Measurements from ENCODE around the gene BMAL1. TPM values are rescaled to one million over a fixed set of nuclear protein-coding genes. Genes with fewer than 3 reads are reported as not detected.

BMAL1 gene
- total RNA-seq, 2 experiments from 2014 or later, result 71.3 to 73.3 TPM

DNA sequence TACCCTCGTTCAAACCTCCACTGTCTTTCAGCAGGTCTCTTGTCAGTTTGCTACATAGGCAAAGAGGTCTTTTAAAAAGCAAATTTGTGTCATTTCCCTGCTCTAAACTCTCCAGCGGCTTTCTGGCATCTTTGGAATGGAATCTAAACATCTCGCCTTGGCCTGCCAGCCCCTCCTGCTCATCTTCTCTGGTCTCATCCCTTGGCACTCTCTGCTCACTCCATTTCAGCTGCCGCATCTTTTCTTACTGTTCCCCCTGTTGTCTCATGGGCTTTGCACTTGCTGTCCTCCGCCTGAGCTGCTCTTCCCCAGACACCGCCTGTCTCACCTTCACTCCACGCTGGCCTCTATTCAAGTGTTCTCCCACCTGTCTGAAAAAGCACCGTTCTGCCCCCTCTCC, 46.6 kb downstream of the BMAL1 start:
- no peak for DNase-seq
- ChIA-PET POLR2A (no interaction called here), CTCF (no interaction called here)
- H3K36me3 Mint-ChIP-seq (ENCODE audit: low read depth), result peaks cover 45% of the 10 kb centered on the region
- Histone ChIP-seq H3K36me3 (ENCODE audit: insufficient read depth, low read length) (peaks cover 40% of the 10 kb centered on the region), H3K4me3 (ENCODE audit: low read length) (no peak overlapping the region), H3K27me3 (ENCODE audit: control insufficient read depth in 1 of 2, insufficient read depth in 2 of 2, low read length in 2 of 2) (no peaks in the 10 kb centered on the region), H3K4me1 (ENCODE audit: insufficient read depth, low read length) (peaks cover 17% of the 10 kb centered on the region), H3K9me3 (ENCODE audit: control insufficient read depth in 1 of 2, insufficient read depth in 1 of 2, low read length in 2 of 2) (no peaks in the 10 kb centered on the region), H3K27ac (ENCODE audit: low read depth in 1 of 2, low read length in 2 of 2) (no peak overlapping the region)
- intact Hi-C loops (cut with DNase I, micrococcal nuclease), result no loop called here
- TF ChIP-seq, protein P1, sequence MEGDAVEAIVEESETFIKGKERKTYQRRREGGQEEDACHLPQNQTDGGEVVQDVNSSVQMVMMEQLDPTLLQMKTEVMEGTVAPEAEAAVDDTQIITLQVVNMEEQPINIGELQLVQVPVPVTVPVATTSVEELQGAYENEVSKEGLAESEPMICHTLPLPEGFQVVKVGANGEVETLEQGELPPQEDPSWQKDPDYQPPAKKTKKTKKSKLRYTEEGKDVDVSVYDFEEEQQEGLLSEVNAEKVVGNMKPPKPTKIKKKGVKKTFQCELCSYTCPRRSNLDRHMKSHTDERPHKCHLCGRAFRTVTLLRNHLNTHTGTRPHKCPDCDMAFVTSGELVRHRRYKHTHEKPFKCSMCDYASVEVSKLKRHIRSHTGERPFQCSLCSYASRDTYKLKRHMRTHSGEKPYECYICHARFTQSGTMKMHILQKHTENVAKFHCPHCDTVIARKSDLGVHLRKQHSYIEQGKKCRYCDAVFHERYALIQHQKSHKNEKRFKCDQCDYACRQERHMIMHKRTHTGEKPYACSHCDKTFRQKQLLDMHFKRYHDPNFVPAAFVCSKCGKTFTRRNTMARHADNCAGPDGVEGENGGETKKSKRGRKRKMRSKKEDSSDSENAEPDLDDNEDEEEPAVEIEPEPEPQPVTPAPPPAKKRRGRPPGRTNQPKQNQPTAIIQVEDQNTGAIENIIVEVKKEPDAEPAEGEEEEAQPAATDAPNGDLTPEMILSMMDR (IDR thresholded peaks at IDR 0.05), result no peak
- H3K9me3 Mint-ChIP-seq, result no peaks in the 10 kb centered on the region
- ATAC-seq (ENCODE audit: poor library complexity), result no peak
- no peaks in the 10 kb centered on the region for H3K27me3 Mint-ChIP-seq
- peaks cover 51% of the 10 kb centered on the region for H3K4me1 Mint-ChIP-seq (ENCODE audit: low read depth)
- H3K27ac Mint-ChIP-seq, result no peak overlapping the region
- no peak overlapping the region for H3K4me3 Mint-ChIP-seq

DNA sequence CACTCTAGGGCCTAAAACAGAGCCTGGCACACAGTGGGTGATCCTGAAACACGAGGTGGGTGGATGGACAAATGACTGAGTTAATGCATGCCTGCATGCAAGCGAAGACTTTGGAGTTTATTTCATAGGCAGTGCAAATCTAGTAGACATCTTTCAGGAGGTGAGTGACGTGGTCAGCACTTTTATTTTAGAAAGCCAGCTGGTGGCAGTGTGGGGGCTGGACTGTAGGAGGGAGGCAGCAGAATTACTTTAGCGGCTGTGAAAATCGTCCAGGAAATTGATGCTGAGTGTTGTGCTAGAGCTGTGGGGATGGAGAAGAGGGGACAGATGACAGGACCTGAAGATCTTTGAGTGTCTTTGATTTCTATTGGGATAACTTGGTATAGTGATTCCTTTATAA, 47.1 kb downstream of the BMAL1 start:
- H3K27me3 Mint-ChIP-seq, result no peaks in the 10 kb centered on the region
- no peak overlapping the region for H3K27ac Mint-ChIP-seq
- H3K4me3 Mint-ChIP-seq, result no peak overlapping the region
- H3K27me3 ChIP-seq (ENCODE audit: control insufficient read depth in 1 of 2, insufficient read depth in 2 of 2, low read length in 2 of 2), result no peaks in the 10 kb centered on the region
- peaks cover 18% of the 10 kb centered on the region for H3K4me1 ChIP-seq (ENCODE audit: insufficient read depth, low read length)
- no peak overlapping the region for H3K4me3 ChIP-seq (ENCODE audit: low read length)
- no peaks in the 10 kb centered on the region for H3K9me3 Mint-ChIP-seq
- intact Hi-C loops (cut with DNase I, micrococcal nuclease), result no loop called here
- H3K27ac ChIP-seq (ENCODE audit: low read depth in 1 of 2, low read length in 2 of 2), result no peak overlapping the region
- ATAC-seq (ENCODE audit: poor library complexity) (no peak), DNase-seq (no peak)
- H3K4me1 Mint-ChIP-seq (ENCODE audit: low read depth), result peaks cover 56% of the 10 kb centered on the region
- TF ChIP-seq, protein P1 (IDR thresholded peaks at IDR 0.05), result no peak
- POLR2A ChIA-PET, result interaction anchor here (0.6 kb wide), 1 partner anchor 468 kb away, joined by 3 read pairs; no protein-coding TSS in a partner anchor
- peaks cover 50% of the 10 kb centered on the region for H3K36me3 Mint-ChIP-seq (ENCODE audit: low read depth)
- H3K36me3 ChIP-seq (ENCODE audit: insufficient read depth, low read length), result peaks cover 45% of the 10 kb centered on the region
- H3K9me3 ChIP-seq (ENCODE audit: control insufficient read depth in 1 of 2, insufficient read depth in 1 of 2, low read length in 2 of 2), result no peaks in the 10 kb centered on the region
- CTCF ChIA-PET, result no interaction called here

DNA sequence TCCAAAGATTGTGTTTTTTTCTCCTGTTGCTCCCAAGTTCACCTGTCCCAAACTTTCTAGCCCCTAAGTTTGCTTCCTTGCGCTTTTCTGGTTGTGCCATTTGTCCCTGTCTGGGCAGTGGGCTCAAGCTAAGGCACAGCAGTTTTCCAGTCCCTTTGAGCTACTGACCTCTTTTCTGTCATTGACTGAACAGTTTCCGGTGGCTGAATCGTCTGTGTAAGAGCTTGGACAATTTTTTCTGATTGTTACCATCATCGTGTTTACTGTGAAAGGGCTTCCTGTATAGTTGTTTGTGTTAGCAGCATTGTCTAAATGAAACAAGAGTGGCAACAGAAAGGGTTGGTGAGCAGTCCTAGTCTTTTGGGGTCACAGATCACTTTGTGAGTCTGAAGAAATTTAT, 49.8 kb downstream of the BMAL1 start:
- POLR2A ChIA-PET, result no interaction called here
- CTCF ChIA-PET, result no interaction called here
- intact Hi-C loops (cut with DNase I, micrococcal nuclease), result no loop called here
- Mint-ChIP-seq H3K9me3 (no peaks in the 10 kb centered on the region), H3K27ac (no peak overlapping the region), H3K4me1 (ENCODE audit: low read depth) (peaks cover 61% of the 10 kb centered on the region), H3K4me3 (no peak overlapping the region), H3K36me3 (ENCODE audit: low read depth) (peaks cover 46% of the 10 kb centered on the region), H3K27me3 (no peaks in the 10 kb centered on the region)
- Histone ChIP-seq H3K4me3 (ENCODE audit: low read length) (no peak overlapping the region), H3K36me3 (ENCODE audit: insufficient read depth, low read length) (peaks cover 38% of the 10 kb centered on the region), H3K9me3 (ENCODE audit: control insufficient read depth in 1 of 2, insufficient read depth in 1 of 2, low read length in 2 of 2) (no peaks in the 10 kb centered on the region), H3K4me1 (ENCODE audit: insufficient read depth, low read length) (peaks cover 28% of the 10 kb centered on the region), H3K27me3 (ENCODE audit: control insufficient read depth in 1 of 2, insufficient read depth in 2 of 2, low read length in 2 of 2) (no peaks in the 10 kb centered on the region), H3K27ac (ENCODE audit: low read depth in 1 of 2, low read length in 2 of 2) (no peak overlapping the region)
- ATAC-seq (ENCODE audit: poor library complexity), result no peak
- TF ChIP-seq, protein P1 (IDR thresholded peaks at IDR 0.05), result no peak
- no peak for DNase-seq

Data from CD4-positive, alpha-beta T cell (primary cell).